ENCODE data around the gene PPM1D.

DNA sequence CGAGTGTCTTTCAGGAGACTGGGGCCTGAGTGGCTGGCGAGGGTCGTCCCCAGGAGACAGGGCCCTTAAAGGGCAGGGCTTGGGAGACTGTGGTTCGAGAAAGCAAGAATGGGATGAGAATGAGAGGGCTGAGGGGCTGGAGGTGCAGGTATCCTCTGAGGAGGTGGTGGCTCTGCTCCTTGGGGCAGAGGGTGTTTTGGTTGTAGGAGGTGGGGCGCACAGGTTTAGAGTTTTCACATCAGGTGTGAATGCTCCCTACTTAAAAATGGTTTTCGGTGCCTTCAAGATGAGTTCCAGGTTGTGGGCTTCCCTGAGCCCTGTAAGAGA lies 78.1 kb downstream of the PPM1D start:
- TF ChIP-seq, protein P1, sequence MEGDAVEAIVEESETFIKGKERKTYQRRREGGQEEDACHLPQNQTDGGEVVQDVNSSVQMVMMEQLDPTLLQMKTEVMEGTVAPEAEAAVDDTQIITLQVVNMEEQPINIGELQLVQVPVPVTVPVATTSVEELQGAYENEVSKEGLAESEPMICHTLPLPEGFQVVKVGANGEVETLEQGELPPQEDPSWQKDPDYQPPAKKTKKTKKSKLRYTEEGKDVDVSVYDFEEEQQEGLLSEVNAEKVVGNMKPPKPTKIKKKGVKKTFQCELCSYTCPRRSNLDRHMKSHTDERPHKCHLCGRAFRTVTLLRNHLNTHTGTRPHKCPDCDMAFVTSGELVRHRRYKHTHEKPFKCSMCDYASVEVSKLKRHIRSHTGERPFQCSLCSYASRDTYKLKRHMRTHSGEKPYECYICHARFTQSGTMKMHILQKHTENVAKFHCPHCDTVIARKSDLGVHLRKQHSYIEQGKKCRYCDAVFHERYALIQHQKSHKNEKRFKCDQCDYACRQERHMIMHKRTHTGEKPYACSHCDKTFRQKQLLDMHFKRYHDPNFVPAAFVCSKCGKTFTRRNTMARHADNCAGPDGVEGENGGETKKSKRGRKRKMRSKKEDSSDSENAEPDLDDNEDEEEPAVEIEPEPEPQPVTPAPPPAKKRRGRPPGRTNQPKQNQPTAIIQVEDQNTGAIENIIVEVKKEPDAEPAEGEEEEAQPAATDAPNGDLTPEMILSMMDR (IDR thresholded peaks at IDR 0.05): no peak
- no peak for TF ChIP-seq POLR2A (IDR thresholded peaks at IDR 0.05)
